ENCODE measurements around the gene EPG5. TPM values are rescaled to one million over a fixed set of nuclear protein-coding genes. Genes with fewer than 3 reads are reported as not detected.

EPG5 gene
- total RNA-seq, 4 donors from 2014 or later: 13.6 to 43.4 (median 21.8) TPM

DNA sequence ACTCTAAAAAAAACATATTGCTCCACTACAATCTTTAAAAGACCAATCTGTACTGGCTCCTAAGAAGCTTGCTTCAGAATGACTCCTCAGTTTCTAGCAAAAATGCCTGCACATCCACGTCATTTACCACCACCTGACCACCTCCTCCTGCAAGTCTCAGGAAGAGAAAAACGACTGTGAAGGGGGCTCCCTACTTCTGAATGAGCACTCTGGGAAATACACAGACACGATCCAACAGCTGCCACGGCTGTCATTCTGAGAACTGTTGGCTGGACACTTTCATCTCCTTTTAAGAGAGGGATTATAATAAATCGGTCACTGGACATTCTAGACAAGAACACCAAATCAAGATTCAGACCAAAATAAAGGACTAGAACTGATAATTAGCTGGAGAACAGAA, 21.5 kb downstream of the EPG5 start:
- Histone ChIP-seq H3K36me3 (no peaks in the 10 kb centered on the region), H3K27me3 (no peaks in the 10 kb centered on the region), H3K27ac (no peak overlapping the region), H3K4me3 (no peak overlapping the region), H3K9me3 (no peaks in the 10 kb centered on the region), H3K4me1 (no peaks in the 10 kb centered on the region)
- DNase-seq: no peak
- intact Hi-C loops (cut with DNase I; ENCODE audit: low total_unique reads): no loop called here
- no peak for TF ChIP-seq POLR2A (IDR thresholded peaks at IDR 0.05)
- TF ChIP-seq, protein P1, sequence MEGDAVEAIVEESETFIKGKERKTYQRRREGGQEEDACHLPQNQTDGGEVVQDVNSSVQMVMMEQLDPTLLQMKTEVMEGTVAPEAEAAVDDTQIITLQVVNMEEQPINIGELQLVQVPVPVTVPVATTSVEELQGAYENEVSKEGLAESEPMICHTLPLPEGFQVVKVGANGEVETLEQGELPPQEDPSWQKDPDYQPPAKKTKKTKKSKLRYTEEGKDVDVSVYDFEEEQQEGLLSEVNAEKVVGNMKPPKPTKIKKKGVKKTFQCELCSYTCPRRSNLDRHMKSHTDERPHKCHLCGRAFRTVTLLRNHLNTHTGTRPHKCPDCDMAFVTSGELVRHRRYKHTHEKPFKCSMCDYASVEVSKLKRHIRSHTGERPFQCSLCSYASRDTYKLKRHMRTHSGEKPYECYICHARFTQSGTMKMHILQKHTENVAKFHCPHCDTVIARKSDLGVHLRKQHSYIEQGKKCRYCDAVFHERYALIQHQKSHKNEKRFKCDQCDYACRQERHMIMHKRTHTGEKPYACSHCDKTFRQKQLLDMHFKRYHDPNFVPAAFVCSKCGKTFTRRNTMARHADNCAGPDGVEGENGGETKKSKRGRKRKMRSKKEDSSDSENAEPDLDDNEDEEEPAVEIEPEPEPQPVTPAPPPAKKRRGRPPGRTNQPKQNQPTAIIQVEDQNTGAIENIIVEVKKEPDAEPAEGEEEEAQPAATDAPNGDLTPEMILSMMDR (IDR thresholded peaks at IDR 0.05): no peak

DNA sequence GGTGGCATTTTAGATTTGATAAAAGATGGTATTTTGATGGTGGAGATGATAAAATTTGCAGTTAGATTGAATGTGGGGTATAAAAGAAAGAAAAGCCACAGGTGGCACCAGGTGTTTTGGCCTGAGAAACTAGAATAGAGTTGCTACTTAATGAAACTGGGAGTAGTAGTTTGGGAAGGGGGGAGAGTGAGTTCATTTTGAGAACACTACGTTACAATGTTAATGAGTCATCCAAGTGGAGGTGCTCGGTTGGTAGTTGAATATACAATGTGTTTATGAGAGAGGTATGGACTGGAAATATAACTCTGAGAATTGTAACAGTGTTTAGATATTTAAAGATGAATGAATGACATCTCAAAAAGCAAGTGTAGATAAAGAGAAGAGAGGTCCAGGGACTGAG, 26.4 kb downstream of the EPG5 start:
- intact Hi-C loops (cut with DNase I; ENCODE audit: low total_unique reads): no loop called here
- Histone ChIP-seq H3K36me3 (no peaks in the 10 kb centered on the region), H3K9me3 (no peaks in the 10 kb centered on the region), H3K27me3 (no peaks in the 10 kb centered on the region), H3K27ac (no peak overlapping the region), H3K4me3 (no peak overlapping the region), H3K4me1 (no peaks in the 10 kb centered on the region)
- no peak for DNase-seq
- TF ChIP-seq, protein P1 (IDR thresholded peaks at IDR 0.05): no peak
- TF ChIP-seq POLR2A (IDR thresholded peaks at IDR 0.05): no peak

DNA sequence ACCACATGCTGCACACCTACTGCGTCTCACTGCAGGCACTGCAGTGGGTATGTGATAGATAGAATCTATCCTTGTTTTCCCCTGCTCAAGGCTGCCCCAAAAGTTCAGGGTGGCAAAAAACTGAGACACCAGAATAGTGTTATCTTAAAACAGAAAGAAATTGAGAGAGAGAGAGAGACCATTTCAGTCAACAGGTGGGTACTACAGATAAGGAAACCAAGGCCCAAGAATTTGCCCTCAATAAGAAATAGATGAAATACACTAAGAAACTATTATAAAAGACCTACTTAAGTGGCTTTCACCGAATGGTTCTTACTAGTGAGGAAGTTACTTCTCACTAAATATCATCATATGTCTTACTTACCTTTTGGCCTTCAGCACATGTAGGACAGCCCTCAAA, 27.9 kb downstream of the EPG5 start:
- intact Hi-C loops (cut with DNase I; ENCODE audit: low total_unique reads): no loop called here
- Histone ChIP-seq H3K27me3 (no peaks in the 10 kb centered on the region), H3K9me3 (no peaks in the 10 kb centered on the region), H3K4me1 (no peaks in the 10 kb centered on the region), H3K4me3 (no peak overlapping the region), H3K36me3 (no peaks in the 10 kb centered on the region), H3K27ac (no peak overlapping the region)
- DNase-seq: no peak
- no peak for TF ChIP-seq POLR2A (IDR thresholded peaks at IDR 0.05)
- TF ChIP-seq, protein P1 (IDR thresholded peaks at IDR 0.05): no peak

DNA sequence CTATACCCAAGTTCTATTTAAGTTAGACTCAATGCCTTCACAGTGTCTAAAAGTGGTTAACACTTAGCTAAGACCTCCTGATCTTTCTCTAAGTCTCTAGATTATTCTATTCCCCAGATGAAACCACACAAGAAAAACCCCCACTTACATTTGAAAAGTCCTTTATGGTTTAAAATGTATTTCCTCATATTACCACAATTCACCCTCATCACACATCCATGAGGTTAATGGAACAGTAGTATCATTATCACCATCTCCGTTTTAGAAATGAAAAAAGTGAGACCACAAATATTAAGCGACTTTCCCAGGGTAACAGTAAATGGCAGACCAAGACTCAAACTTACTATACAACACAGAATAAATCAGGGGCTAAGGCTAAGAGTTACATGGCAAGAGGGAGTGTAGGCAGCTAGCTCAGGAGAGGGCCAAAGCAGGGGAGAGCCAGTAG, 28.6 kb downstream of the EPG5 start:
- no peak overlapping the region for H3K27ac ChIP-seq
- TF ChIP-seq, protein P1 (IDR thresholded peaks at IDR 0.05): no peak
- TF ChIP-seq POLR2A (IDR thresholded peaks at IDR 0.05): no peak
- intact Hi-C loops (cut with DNase I; ENCODE audit: low total_unique reads): no loop called here
- no peaks in the 10 kb centered on the region for H3K4me1 ChIP-seq
- no peak for DNase-seq
- no peak overlapping the region for H3K4me3 ChIP-seq
- H3K36me3 ChIP-seq: no peaks in the 10 kb centered on the region
- H3K9me3 ChIP-seq: no peaks in the 10 kb centered on the region
- H3K27me3 ChIP-seq: no peaks in the 10 kb centered on the region

DNA sequence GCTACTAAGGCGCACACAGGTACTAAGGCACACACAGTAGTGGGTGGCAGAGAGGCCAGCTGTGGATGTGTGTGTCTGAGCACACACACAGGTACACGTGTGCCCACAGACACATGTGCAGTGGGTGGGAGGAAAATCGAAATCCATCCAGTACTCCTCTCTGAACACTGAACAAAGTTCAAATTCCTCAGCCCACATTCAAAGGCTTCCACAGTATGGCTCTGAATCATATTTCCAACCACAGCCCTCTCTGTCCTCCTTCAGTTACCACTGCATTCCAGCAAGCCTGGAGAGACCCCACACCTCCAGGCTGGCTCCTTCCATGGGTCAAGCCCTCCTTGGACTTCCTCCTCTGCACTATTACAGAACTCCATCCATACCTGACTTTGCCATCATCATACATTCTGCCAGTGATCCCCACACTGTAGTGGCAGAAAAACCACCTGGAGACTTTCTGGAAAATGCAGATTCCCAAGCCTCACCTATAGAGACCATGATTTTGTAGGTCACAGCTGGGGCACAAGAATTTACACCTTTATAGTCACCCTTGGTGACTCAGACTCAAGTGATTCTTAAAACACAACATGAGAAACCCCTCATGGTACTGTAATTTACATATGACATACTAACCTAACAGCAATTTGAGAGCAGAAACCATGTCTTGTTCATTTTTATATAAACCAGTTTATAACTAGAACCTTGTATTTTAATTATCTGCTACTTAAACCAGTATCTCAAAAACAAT, 31.4 kb downstream of the EPG5 start:
- no peaks in the 10 kb centered on the region for H3K9me3 ChIP-seq
- no peaks in the 10 kb centered on the region for H3K36me3 ChIP-seq
- no peak overlapping the region for H3K4me3 ChIP-seq
- no peak for DNase-seq
- no peaks in the 10 kb centered on the region for H3K4me1 ChIP-seq
- no peak for TF ChIP-seq POLR2A (IDR thresholded peaks at IDR 0.05)
- TF ChIP-seq, protein P1 (IDR thresholded peaks at IDR 0.05): no peak
- no peaks in the 10 kb centered on the region for H3K27me3 ChIP-seq
- intact Hi-C loops (cut with DNase I; ENCODE audit: low total_unique reads): no loop called here
- H3K27ac ChIP-seq: no peak overlapping the region
